A549 (cell line): ENCODE results near the gene C5AR2. TPM values are rescaled to one million over a fixed set of nuclear protein-coding genes. Genes with fewer than 3 reads are reported as not detected.

ENCODE experiments used
- ATAC-seq, 2 experiments: fragments of 200-7000 bp in 1 of 2; fragments of >200 bp in 1 of 2; cut with Nextera tagmentation in 1 of 2; cut with Tn5 transposase in 1 of 2; 3 replicates each; pipeline versions ENCODE4 v1.8.0 to v1.9.1; 2018 to 2020; ENCODE audit warnings: mild to moderate bottlenecking in 1 of 2, moderate library complexity in 1 of 2
- CTCF ChIA-PET: fragments of 300-600 bp; sonication (Branson Sonifier 250); formaldehyde crosslinking; extraction: SDS; loops from one replicate; lab custom pipeline; 2021; ENCODE audit warnings: antibody characterized with exemption, inconsistent platforms; lab: Yijun Ruan, JAX
- POLR2A ChIA-PET: fragments of 350-600 bp; formaldehyde crosslinking; extraction: SDS; loops from one replicate; lab custom pipeline; 2021; ENCODE audit warnings: antibody characterized with exemption, inconsistent platforms; lab: Yijun Ruan, JAX
- DNase-seq, 2 experiments: peaks; one replicate each; pipeline versions ENCODE4 v3.0.0 to v3.0.0-alpha.2; 2011 to 2016; ENCODE audit warnings: low read depth in 1 of 2, low spot score in 1 of 2
- FAIRE-seq: peaks from 2 replicates; lab custom pipeline; 2011; peaks lifted over from hg19 to GRCh38; lab: Jason Lieb, UNC
- H3K27ac ChIP-seq, 2 experiments: fragments of >200 bp; sonication (Bioruptor Twin); formaldehyde crosslinking; 3 replicates each; pipeline ENCODE4 v1.5.1; 2016 to 2017
- H3K4me1 ChIP-seq: fragments of >200 bp; sonication (Bioruptor Twin); formaldehyde crosslinking; 3 replicates; pipeline ENCODE4 v1.6.1; 2016
- H3K4me2 ChIP-seq: fragments of >200 bp; sonication (Bioruptor Twin); formaldehyde crosslinking; 3 replicates; pipeline ENCODE4 v1.6.1; 2016
- H3K4me3 ChIP-seq: fragments of >200 bp; sonication (Bioruptor Twin); formaldehyde crosslinking; 3 replicates; pipeline ENCODE4 v1.5.1; 2016
- H3K9me3 ChIP-seq: fragments of >200 bp; sonication (Bioruptor Twin); formaldehyde crosslinking; 3 replicates; pipeline ENCODE4 v1.6.1; 2016
- ATOH8 ChIP-seq: fragments of 250-450 bp; sonication (Bioruptor Pico); IDR thresholded peaks from 2 replicates; pipeline ENCODE4 v1.5.0; 2020; ENCODE audit warnings: low read depth, mild to moderate bottlenecking, moderate library complexity
- BCL3 ChIP-seq: fragments of >200 bp; sonication (Bioruptor Twin); formaldehyde crosslinking; IDR thresholded peaks from 3 replicates; pipeline ENCODE4 v1.6.1; 2016
- BHLHE40 ChIP-seq: IDR thresholded peaks from 2 replicates; pipeline ENCODE4 v1.6.1; 2012; ENCODE audit warnings: low read depth, low read length, inconsistent platforms
- CHD2 ChIP-seq: fragments of 150-350 bp; IDR thresholded peaks from 2 replicates; pipeline ENCODE4 v1.6.1; 2014; ENCODE audit warnings: low read length; ENCODE audit not compliant: partially characterized antibody
- FOSB ChIP-seq: fragments of 250-450 bp; sonication (Bioruptor Pico); IDR thresholded peaks from 2 replicates; pipeline ENCODE4 v1.5.0; 2020; ENCODE audit warnings: mild to moderate bottlenecking, moderate library complexity
- FOSL2 ChIP-seq, 2 experiments: fragments of 450-650 bp in 1 of 2; fragments of >200 bp in 1 of 2; sonication (Bioruptor Twin) in 1 of 2; formaldehyde crosslinking; IDR thresholded peaks; 2 replicates each; pipeline versions ENCODE4 v1.5.0 to v1.6.1; 2016 to 2020; ENCODE audit warnings: mild to moderate bottlenecking in 1 of 2, moderate library complexity in 1 of 2
- FOXS1 ChIP-seq: fragments of 250-450 bp; sonication (Bioruptor Pico); IDR thresholded peaks from 2 replicates; pipeline ENCODE4 v1.5.0; 2020; ENCODE audit warnings: mild to moderate bottlenecking, moderate library complexity
- GATA3 ChIP-seq: IDR thresholded peaks from 2 replicates; pipeline ENCODE4 v1.6.1; 2012; ENCODE audit warnings: borderline replicate concordance
- HDAC2 ChIP-seq: fragments of 200-600 bp; sonication (generic); IDR thresholded peaks from 2 replicates; pipeline ENCODE4 v1.6.1; 2016
- HMGXB4 ChIP-seq: fragments of 250-450 bp; sonication (Bioruptor Pico); IDR thresholded peaks from 2 replicates; pipeline ENCODE4 v1.5.0; 2021; ENCODE audit warnings: mild to moderate bottlenecking, moderate library complexity, borderline replicate concordance
- MAFK ChIP-seq: fragments of 450-650 bp; IDR thresholded peaks from 2 replicates; pipeline ENCODE4 v1.6.1; 2014; ENCODE audit not compliant: partially characterized antibody
- MAX ChIP-seq: IDR thresholded peaks from 2 replicates; pipeline ENCODE4 v1.6.1; 2012
- NFE2L2 ChIP-seq: fragments of 150-350 bp; conservative IDR thresholded peaks from 2 replicates; pipeline ENCODE4 v1.6.1; 2014; ENCODE audit warnings: low read length
- NPAS2 ChIP-seq: fragments of 250-450 bp; sonication (Bioruptor Pico); IDR thresholded peaks from 2 replicates; pipeline ENCODE4 v1.8.0; 2022; ENCODE audit warnings: mild to moderate bottlenecking, moderate library complexity, borderline replicate concordance
- PHF8 ChIP-seq: fragments of 200-600 bp; sonication (generic); IDR thresholded peaks from 2 replicates; pipeline ENCODE4 v1.6.1; 2016; ENCODE audit warnings: low read depth, mild to moderate bottlenecking, antibody characterized with exemption, moderate library complexity, borderline replicate concordance
- RCOR1 ChIP-seq: fragments of 150-350 bp; IDR thresholded peaks from 2 replicates; pipeline ENCODE4 v1.6.1; 2014; ENCODE audit warnings: antibody characterized with exemption, low read length, low read depth
- RFX5 ChIP-seq: fragments of 450-650 bp; IDR thresholded peaks from 2 replicates; pipeline ENCODE4 v1.7.1; 2014; ENCODE audit warnings: antibody characterized with exemption, mild to moderate bottlenecking, moderate library complexity
- SREBF2 ChIP-seq: fragments of 450-650 bp; IDR thresholded peaks from 2 replicates; pipeline ENCODE4 v1.6.1; 2014; ENCODE audit warnings: mild to moderate bottlenecking, moderate library complexity
- TP53 ChIP-seq: fragments of 250-450 bp; sonication (Bioruptor Pico); IDR thresholded peaks from 2 replicates; pipeline ENCODE4 v1.5.0; 2021; ENCODE audit warnings: mild to moderate bottlenecking, moderate library complexity
- USF2 ChIP-seq: fragments of 450-650 bp; IDR thresholded peaks from 2 replicates; pipeline ENCODE4 v1.6.1; 2014; ENCODE audit warnings: antibody characterized with exemption
- WGBS: methylation state at CpG from one replicate; pipeline ENCODE4 v1.1.6; 2017; ENCODE audit errors: missing lambda C conversion rate; 5-methylcytosine and 5-hydroxymethylcytosine counted together
- polyA plus RNA-seq, 4 experiments: library from polyadenylated mRNA; depleted of rRNA in 3 of 4; stranded (reverse); fragments of >200 nt; fragmentation: RNase III in 1 of 4; extraction: RNeasy Plus Mini Kit Qiagen cat#74134 plus additional on column Dnase treatment in 1 of 4; gene quantifications; 2 replicates in 3 of 4; 3 replicates in 1 of 4; pipeline ENCODE4 v1.2.3, GENCODE V29; 2011 to 2017

Gene C5AR2
- polyA plus RNA-seq, 2 of the 4 experiments (the other 2 are of a cell fraction), result 0.25 to 0.28 TPM

- no peak for FAIRE-seq
- ATAC-seq, result peak in 1 of 2 experiments; percentile 47; a peak in 1 of 6 replicates
- no peak overlapping the region for H3K4me3 ChIP-seq
- H3K9me3 ChIP-seq, result no peaks in the 10 kb centered on the region
- no peak for TF ChIP-seq SREBF2
- no peak for TF ChIP-seq FOSB (CRISPR knock-in tag)
- TF ChIP-seq RFX5, result no peak
- TF ChIP-seq NFE2L2, result no peak
- TF ChIP-seq CHD2, result no peak
- no peak for TF ChIP-seq NPAS2 (CRISPR knock-in tag)
- no peak for TF ChIP-seq PHF8
- no peak for TF ChIP-seq HDAC2
- TF ChIP-seq FOSL2 (IDR thresholded peaks at IDR 0.05), result no peak
- TF ChIP-seq FOSL2 (CRISPR knock-in tag; IDR thresholded peaks at IDR 0.05), result no peak
- TF ChIP-seq MAX, result no peak
- no peak for TF ChIP-seq BHLHE40
- TF ChIP-seq GATA3, result no peak
- no peak for TF ChIP-seq RCOR1
- no peak for TF ChIP-seq USF2
- no peak for TF ChIP-seq ATOH8 (CRISPR knock-in tag)
- TF ChIP-seq MAFK, result no peak
- DNase-seq, result peak in 1 of 2 experiments; percentile 55
- no peaks in the 10 kb centered on the region for H3K4me1 ChIP-seq
- ChIA-PET CTCF (interaction anchor here (1.4 to 5.8 kb wide), 7 partner anchors 10 to 104 kb away, joined by 3 to 198 read pairs (median 32); partner anchors contain the start of gene DHX34), POLR2A (no interaction called here)
- H3K27ac ChIP-seq, result no peak overlapping the region
- H3K4me2 ChIP-seq, result no peak overlapping the region
- 70% methylated on average over 9 of the region's 9 CpGs for WGBS
These were observed 57.2 kb downstream of the C5AR2 start for GRCh38 chr19:47389150-47389556.

GRCh38 chr19:47390533-47391488 lies 58.8 kb downstream of the C5AR2 start:
- 74% methylated on average over 20 of the region's 20 CpGs for WGBS
- POLR2A ChIA-PET, result interaction anchor here (1.0 kb wide), 1 partner anchor 8 kb away, joined by 5 read pairs; no protein-coding TSS in a partner anchor

More at GRCh38 chr19:47390533-47391488, 58.8 kb downstream of the C5AR2 start:
- no peak for TF ChIP-seq SREBF2
- TF ChIP-seq TP53 (CRISPR knock-in tag), result no peak
- TF ChIP-seq FOXS1 (CRISPR knock-in tag), result no peak
- TF ChIP-seq NFE2L2, result no peak
- no peak for TF ChIP-seq MAFK
- no peak for TF ChIP-seq NPAS2 (CRISPR knock-in tag)
- no peak for TF ChIP-seq HMGXB4 (CRISPR knock-in tag)
- no peak for TF ChIP-seq BCL3
- H3K4me3 ChIP-seq, result no peak overlapping the region
- H3K4me2 ChIP-seq, result no peak overlapping the region
- no peaks in the 10 kb centered on the region for H3K9me3 ChIP-seq
- DNase-seq, result no peak
- no peak overlapping the region for H3K27ac ChIP-seq
- H3K4me1 ChIP-seq, result no peaks in the 10 kb centered on the region
- CTCF ChIA-PET, result interaction anchor here (0.6 to 5.8 kb wide), 42 partner anchors 11 to 875 kb away, joined by 3 to 198 read pairs (median 8); partner anchors contain the start of genes C5AR1, C5AR2, CCDC9 and DHX34
- no peak for FAIRE-seq
- peak; percentile 31 to 51; a peak in 5 of 6 replicates for ATAC-seq
